CD4-positive, alpha-beta memory T cell (primary cell): ENCODE data around the gene NUP50. TPM values are rescaled to one million over a fixed set of nuclear protein-coding genes. Genes with fewer than 3 reads are reported as not detected.

Source experiments
- CTCF ChIA-PET: fragments of 350-600 bp; sonication (Branson Sonifier 250); formaldehyde crosslinking; loops from one replicate; lab custom pipeline; 2021; ENCODE audit warnings: inconsistent platforms; ENCODE audit not compliant: partially characterized antibody; lab: Charles Lee
- POLR2A ChIA-PET: fragments of 350-600 bp; sonication (Branson Sonifier 250); formaldehyde crosslinking; loops from one replicate; lab custom pipeline; 2021; ENCODE audit not compliant: partially characterized antibody; lab: Charles Lee
- DNase-seq, 5 donors: peaks; one replicate each; pipeline versions ENCODE4 v3.0.0 to v3.0.0-alpha.2; 2020 to 2022; ENCODE audit warnings: mixed read lengths in 1 of 5
- H3K27ac ChIP-seq: one replicate; pipeline ENCODE4 v1.7.0; 2013; ENCODE audit warnings: low read depth, low read length
- H3K27me3 ChIP-seq: 2 replicates; pipeline ENCODE4 v1.7.0; 2013; ENCODE audit warnings: mild to moderate bottlenecking, low read length, moderate library complexity; ENCODE audit not compliant: insufficient read depth
- H3K36me3 ChIP-seq: 2 replicates; pipeline ENCODE4 v1.7.0; 2013; ENCODE audit warnings: mild to moderate bottlenecking, low read length, moderate library complexity; ENCODE audit not compliant: insufficient read depth
- H3K4me1 ChIP-seq: 2 replicates; pipeline ENCODE4 v1.7.0; 2013; ENCODE audit warnings: mild to moderate bottlenecking, low read length, moderate library complexity; ENCODE audit not compliant: insufficient read depth
- H3K4me3 ChIP-seq, 2 donors: one replicate each; pipeline ENCODE4 v1.7.0; 2013; ENCODE audit warnings: low read length in 2 of 2, mild to moderate bottlenecking in 1 of 2
- H3K9me3 ChIP-seq, 2 donors: one replicate each; pipeline ENCODE4 v1.7.0; 2013; ENCODE audit warnings: low read length in 2 of 2, control low read depth in 1 of 2; ENCODE audit not compliant: control insufficient read depth in 1 of 2
- H3K27ac Mint-ChIP-seq, 7 donors: one replicate each; pipeline ENCODE4 v1.8.0; 2020 to 2021; ENCODE audit warnings: mixed read lengths in 7 of 7, mild to moderate bottlenecking in 6 of 7, inconsistent platforms in 3 of 7, moderate library complexity in 3 of 7
- H3K27me3 Mint-ChIP-seq, 2 donors: one replicate each; pipeline ENCODE4 v1.8.0; 2020 to 2021; ENCODE audit warnings: mixed read lengths in 2 of 2
- H3K36me3 Mint-ChIP-seq, 2 donors: one replicate each; pipeline ENCODE4 v1.8.0; 2020 to 2021; ENCODE audit warnings: mixed read lengths in 2 of 2, inconsistent platforms in 1 of 2, mild to moderate bottlenecking in 1 of 2
- H3K4me1 Mint-ChIP-seq, 4 donors: one replicate each; pipeline ENCODE4 v1.8.0; 2020 to 2021; ENCODE audit warnings: mixed read lengths in 4 of 4, mild to moderate bottlenecking in 1 of 4
- H3K4me3 Mint-ChIP-seq, 8 donors: one replicate each; pipeline ENCODE4 v1.8.0; 2020 to 2021; ENCODE audit warnings: mixed read lengths in 8 of 8, mild to moderate bottlenecking in 7 of 8, moderate library complexity in 6 of 8, inconsistent platforms in 3 of 8
- H3K9me3 Mint-ChIP-seq, 8 donors: one replicate each; pipeline ENCODE4 v1.8.0; 2020 to 2021; ENCODE audit warnings: mixed read lengths in 8 of 8, mild to moderate bottlenecking in 5 of 8, inconsistent platforms in 3 of 8, moderate library complexity in 1 of 8
- intact Hi-C: fragments of 100-400 bp; cut with micrococcal nuclease; formaldehyde crosslinking; loops from one replicate; pipeline ENCODE4 v1.15.1; 2023
- polyA plus RNA-seq, 2 donors: library from polyadenylated mRNA; unstranded; fragments of 300-500 nt; fragmentation: Illumina TruSeq; gene quantifications; one replicate each; pipeline ENCODE4 v1.2.3, GENCODE V29; 2021
- total RNA-seq, 2 experiments: library from RNA; stranded (reverse); gene quantifications; one replicate each; pipeline ENCODE4 v1.2.3, GENCODE V29; 2021

Gene NUP50
- total and polyA plus RNA-seq, 4 experiments from 2014 or later, result 40.1 to 158 (median 103) TPM

DNA sequence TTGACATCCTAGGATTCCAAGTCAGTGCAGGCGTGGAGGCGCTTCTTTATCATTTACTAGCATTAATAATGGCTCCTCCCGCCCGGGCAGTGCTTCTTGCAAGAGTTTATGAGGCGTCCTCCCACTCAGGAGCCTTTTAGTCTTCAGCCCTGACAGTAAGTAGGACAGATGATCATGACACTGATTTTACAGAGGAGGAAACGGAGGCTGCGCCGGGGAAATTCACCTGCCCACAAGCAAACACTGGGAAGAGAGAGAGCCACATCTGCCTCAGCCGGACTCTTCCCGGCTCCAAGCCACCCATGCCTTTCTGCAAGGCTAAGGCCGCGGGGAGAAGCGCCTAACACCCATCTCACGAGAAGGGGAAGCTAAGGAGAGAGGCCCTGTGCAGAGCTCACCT lies 41.1 kb downstream of the NUP50 start:
- POLR2A ChIA-PET, result no interaction called here

DNA sequence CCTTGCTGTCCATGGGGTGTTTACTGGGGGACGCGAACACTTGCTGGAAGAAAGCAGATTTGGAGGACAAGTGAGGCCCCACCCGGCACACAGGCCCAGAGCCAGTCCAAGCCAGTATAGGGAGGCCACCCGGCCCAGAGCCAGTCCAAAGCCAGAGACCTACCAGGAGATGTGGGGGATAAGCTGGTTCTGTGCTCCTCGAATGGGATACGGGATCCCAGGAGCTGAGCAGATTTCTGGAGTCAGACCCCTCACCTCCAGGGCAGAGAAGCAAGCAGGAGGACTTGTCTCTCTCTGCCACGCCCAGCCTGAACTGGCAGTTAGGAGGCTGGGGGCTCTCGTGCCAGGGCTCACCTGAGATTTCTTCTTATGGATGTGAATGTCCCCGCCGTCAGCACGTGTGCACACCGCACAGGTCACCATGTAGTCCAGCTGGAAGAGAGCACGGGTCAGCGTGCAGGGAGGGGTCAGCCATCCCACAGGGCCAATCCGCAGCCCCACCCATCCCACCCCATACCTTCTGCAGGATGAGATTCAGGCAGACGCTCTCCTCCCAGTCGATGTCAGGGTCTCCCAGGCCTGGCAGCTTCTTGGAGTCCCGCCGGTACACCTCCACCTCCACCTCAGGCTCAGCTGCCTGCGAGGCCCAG lies 41.7 kb downstream of the NUP50 start:
- Mint-ChIP-seq H3K27me3 (no peaks in the 10 kb centered on the region), H3K9me3 (no peaks in the 10 kb centered on the region), H3K27ac (peak overlapping the region in 1 of 7 donors; percentile 78), H3K36me3 (peaks cover 18 to 29% of the 10 kb centered on the region in 2 donors), H3K4me3 (no peak overlapping the region), H3K4me1 (peaks cover 0 to 4% (median 2%) of the 10 kb centered on the region in 4 donors)
- intact Hi-C loops, result no loop called here
- POLR2A ChIA-PET, result no interaction called here
- H3K9me3 ChIP-seq, result no peaks in the 10 kb centered on the region
- DNase-seq, result no peak
- H3K27ac ChIP-seq, result no peak overlapping the region
- no peak overlapping the region for H3K4me3 ChIP-seq
- no peaks in the 10 kb centered on the region for H3K36me3 ChIP-seq
- CTCF ChIA-PET, result no interaction called here
- no peaks in the 10 kb centered on the region for H3K4me1 ChIP-seq
- no peaks in the 10 kb centered on the region for H3K27me3 ChIP-seq

More for the DNA sequence above, 41.1 kb downstream of the NUP50 start:
- H3K4me3 Mint-ChIP-seq, result no peak overlapping the region
- Histone ChIP-seq H3K27me3 (no peaks in the 10 kb centered on the region), H3K36me3 (no peaks in the 10 kb centered on the region), H3K9me3 (no peaks in the 10 kb centered on the region), H3K4me3 (no peak overlapping the region), H3K4me1 (no peaks in the 10 kb centered on the region), H3K27ac (no peak overlapping the region)
- no peak overlapping the region for H3K27ac Mint-ChIP-seq
- intact Hi-C loops, result no loop called here
- DNase-seq, result no peak
- no peaks in the 10 kb centered on the region for H3K27me3 Mint-ChIP-seq
- peaks cover 20 to 29% of the 10 kb centered on the region in 2 donors for H3K36me3 Mint-ChIP-seq
- no peaks in the 10 kb centered on the region for H3K9me3 Mint-ChIP-seq
- CTCF ChIA-PET, result no interaction called here
- peaks cover 0 to 2% (median under 1%) of the 10 kb centered on the region in 4 donors for H3K4me1 Mint-ChIP-seq

DNA sequence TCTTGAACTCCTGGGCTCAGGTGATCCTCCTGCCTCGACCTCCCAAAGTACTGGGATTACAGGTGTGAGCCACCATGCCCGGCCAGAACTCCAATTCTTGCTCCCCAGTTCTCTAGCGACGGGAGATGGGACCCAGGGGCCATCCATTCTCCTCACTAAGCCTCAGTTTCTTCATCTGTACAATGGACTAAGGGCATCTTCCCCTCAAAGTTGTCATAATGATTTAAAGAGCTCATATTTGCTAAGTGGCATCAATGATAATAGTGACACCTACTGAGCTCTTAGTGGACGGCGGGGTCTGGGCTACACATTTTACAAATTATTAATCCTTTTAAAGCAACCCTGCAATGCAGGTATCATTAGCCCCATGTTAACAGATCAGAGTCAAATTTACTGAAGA lies 42.5 kb downstream of the NUP50 start:
- no peak for DNase-seq
- CTCF ChIA-PET, result interaction anchor here (1.2 kb wide), 1 partner anchor 105 kb away, joined by 3 read pairs; no protein-coding TSS in a partner anchor
- intact Hi-C loops, result no loop called here
- POLR2A ChIA-PET, result no interaction called here
- H3K4me3 ChIP-seq, result no peak overlapping the region
- peaks cover under 1% of the 10 kb centered on the region for H3K36me3 ChIP-seq
- no peaks in the 10 kb centered on the region for H3K4me1 ChIP-seq
- Mint-ChIP-seq H3K27me3 (no peaks in the 10 kb centered on the region), H3K4me3 (no peak overlapping the region), H3K4me1 (peaks cover 0 to 4% (median 2%) of the 10 kb centered on the region in 4 donors), H3K36me3 (peaks cover 16 to 26% of the 10 kb centered on the region in 2 donors), H3K9me3 (no peaks in the 10 kb centered on the region), H3K27ac (no peak overlapping the region)
- H3K27me3 ChIP-seq, result no peaks in the 10 kb centered on the region
- H3K9me3 ChIP-seq, result no peaks in the 10 kb centered on the region
- H3K27ac ChIP-seq, result no peak overlapping the region

DNA sequence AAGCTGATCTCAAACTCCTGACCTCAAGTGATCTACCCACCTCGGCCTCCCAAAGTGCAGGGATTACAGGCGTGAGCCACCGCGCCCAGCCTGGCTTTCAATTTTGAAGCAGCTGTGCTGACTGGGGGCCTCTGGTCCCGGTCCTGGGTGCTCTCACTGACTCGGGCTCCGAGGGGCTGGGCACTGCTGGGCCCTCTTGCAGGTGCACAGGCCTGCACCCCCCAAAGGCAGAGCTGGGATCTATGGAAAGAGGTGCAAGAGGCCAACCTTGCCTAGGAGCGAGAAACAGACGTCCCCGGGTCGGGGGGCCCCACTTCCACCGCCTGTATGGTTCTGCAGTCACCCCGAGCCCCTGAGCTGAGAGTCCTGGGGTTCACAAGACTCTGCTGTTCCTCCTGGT lies 43.8 kb downstream of the NUP50 start:
- H3K27me3 Mint-ChIP-seq, result no peaks in the 10 kb centered on the region
- H3K4me1 Mint-ChIP-seq, result peaks cover 0 to 5% (median 2%) of the 10 kb centered on the region in 4 donors
- Histone ChIP-seq H3K27me3 (no peaks in the 10 kb centered on the region), H3K36me3 (peaks cover 3% of the 10 kb centered on the region), H3K4me1 (no peaks in the 10 kb centered on the region), H3K27ac (no peak overlapping the region), H3K9me3 (no peaks in the 10 kb centered on the region), H3K4me3 (no peak overlapping the region)
- ChIA-PET POLR2A (no interaction called here), CTCF (interaction anchor here (1.0 to 1.5 kb wide), 4 partner anchors 11 to 27 kb away, joined by 3 read pairs; no protein-coding TSS in a partner anchor)
- no peak for DNase-seq
- intact Hi-C loops, result no loop called here
- H3K9me3 Mint-ChIP-seq, result no peaks in the 10 kb centered on the region
- no peak overlapping the region for H3K4me3 Mint-ChIP-seq
- H3K36me3 Mint-ChIP-seq, result peaks cover 12 to 22% of the 10 kb centered on the region in 2 donors
- no peak overlapping the region for H3K27ac Mint-ChIP-seq

DNA sequence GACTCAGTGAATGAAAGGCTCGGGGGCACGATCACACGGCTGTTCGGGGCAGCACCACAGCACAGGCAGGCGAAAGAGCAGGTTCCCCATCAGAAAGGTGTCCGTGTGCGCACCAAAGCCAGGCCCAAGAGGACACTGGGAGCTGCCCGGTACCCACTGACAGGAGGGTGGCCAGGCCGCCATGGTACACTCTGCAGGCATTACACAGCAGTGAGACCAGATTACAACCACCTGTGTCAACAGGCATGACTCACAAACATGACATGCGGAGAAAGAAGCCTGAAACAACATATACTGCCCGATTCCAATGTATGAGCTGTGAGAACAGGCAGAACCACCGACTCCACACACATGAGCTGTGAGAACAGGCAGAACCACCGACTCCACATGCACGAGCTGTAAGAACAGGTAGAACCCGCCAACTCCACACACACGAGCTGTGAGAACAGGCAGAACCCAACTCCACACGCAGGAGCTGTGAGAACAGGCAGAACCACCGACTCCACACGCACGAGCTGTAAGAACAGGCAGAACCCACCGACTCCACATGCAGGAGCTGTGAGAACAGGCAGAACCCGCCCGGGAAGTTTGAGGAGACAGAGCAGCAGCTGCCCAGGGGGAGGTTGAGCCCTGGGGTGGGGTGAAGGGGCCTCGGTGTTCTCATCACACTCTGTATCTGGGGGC lies 44.4 kb downstream of the NUP50 start:
- Histone ChIP-seq H3K27me3 (no peaks in the 10 kb centered on the region), H3K36me3 (peaks cover 3% of the 10 kb centered on the region), H3K4me3 (no peak overlapping the region), H3K4me1 (no peaks in the 10 kb centered on the region), H3K27ac (no peak overlapping the region), H3K9me3 (no peaks in the 10 kb centered on the region)
- peaks cover 0 to 5% (median 2%) of the 10 kb centered on the region in 4 donors for H3K4me1 Mint-ChIP-seq
- POLR2A ChIA-PET, result no interaction called here
- intact Hi-C loops, result no loop called here
- H3K27me3 Mint-ChIP-seq, result no peaks in the 10 kb centered on the region
- CTCF ChIA-PET, result interaction anchor here (0.7 to 1.5 kb wide), 7 partner anchors 10 to 138 kb away, joined by 3 to 4 read pairs (median 3); no protein-coding TSS in a partner anchor
- no peaks in the 10 kb centered on the region for H3K9me3 Mint-ChIP-seq
- H3K27ac Mint-ChIP-seq, result peak overlapping the region in 1 of 7 donors; percentile 66
- no peak for DNase-seq
- H3K4me3 Mint-ChIP-seq, result no peak overlapping the region
- H3K36me3 Mint-ChIP-seq, result peaks cover 12 to 22% of the 10 kb centered on the region in 2 donors

DNA sequence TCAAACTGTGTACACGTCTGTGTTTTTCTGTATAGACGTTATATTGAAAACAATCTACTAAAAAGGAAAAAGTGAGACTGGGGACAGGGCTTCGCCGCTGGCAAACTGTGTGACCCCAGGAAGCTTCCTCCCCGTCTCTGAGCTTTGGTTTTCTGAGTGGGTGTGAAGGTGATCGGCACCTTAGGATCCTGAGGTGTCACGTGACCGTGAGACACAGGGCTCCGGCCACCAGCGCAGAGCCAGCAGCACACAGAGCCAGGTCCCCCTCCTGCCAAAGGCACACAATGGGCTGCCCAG lies 44.9 kb downstream of the NUP50 start:
- POLR2A ChIA-PET, result no interaction called here
- no peak overlapping the region for H3K27ac Mint-ChIP-seq
- intact Hi-C loops, result no loop called here

More for the DNA sequence above, 44.9 kb downstream of the NUP50 start:
- DNase-seq, result no peak
- Histone ChIP-seq H3K4me3 (no peak overlapping the region), H3K4me1 (no peaks in the 10 kb centered on the region), H3K9me3 (no peaks in the 10 kb centered on the region), H3K27ac (no peak overlapping the region), H3K27me3 (no peaks in the 10 kb centered on the region), H3K36me3 (peaks cover 3% of the 10 kb centered on the region)
- peaks cover 0 to 5% (median 2%) of the 10 kb centered on the region in 4 donors for H3K4me1 Mint-ChIP-seq
- H3K4me3 Mint-ChIP-seq, result no peak overlapping the region
- H3K36me3 Mint-ChIP-seq, result peaks cover 12 to 22% of the 10 kb centered on the region in 2 donors
- CTCF ChIA-PET, result interaction anchor here (0.7 to 1.5 kb wide), 7 partner anchors 10 to 137 kb away, joined by 3 to 4 read pairs (median 3); no protein-coding TSS in a partner anchor
- no peaks in the 10 kb centered on the region for H3K27me3 Mint-ChIP-seq
- no peaks in the 10 kb centered on the region for H3K9me3 Mint-ChIP-seq
